Measurements from ENCODE around the gene PATJ.

- TF ChIP-seq CTCF (IDR thresholded peaks at IDR 0.05): no peak
- TF ChIP-seq POLR2A (IDR thresholded peaks at IDR 0.05): no peak
These were observed 314.9 kb downstream of the PATJ start for GRCh38 chr1:62057230-62057629.

Data from testis (tissue), 2 donors.